Measurements from ENCODE around the gene WIPF3.

Gene WIPF3

DNA sequence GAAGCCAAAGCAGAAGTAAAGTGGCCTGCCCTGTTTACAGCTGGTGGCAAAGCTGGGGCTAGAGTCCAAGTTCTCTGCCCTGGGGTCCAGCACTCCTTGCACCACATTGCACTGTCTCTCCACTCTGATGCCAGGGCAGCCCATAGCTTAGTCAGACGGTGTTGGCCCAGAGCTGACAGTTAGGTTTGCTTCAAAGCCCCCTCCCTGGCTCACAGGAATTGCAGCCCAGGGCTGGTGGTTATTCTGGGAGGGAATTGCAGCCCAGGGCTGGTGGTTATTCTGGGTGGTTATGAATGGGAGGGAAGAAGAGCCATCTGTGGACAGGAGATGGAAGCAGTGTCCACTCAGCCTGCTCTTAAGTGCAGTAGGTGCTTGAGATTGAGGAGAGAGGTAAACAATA lies 94.4 kb downstream of the WIPF3 start:
- no peaks in the 10 kb centered on the region for H3K27me3 ChIP-seq (ENCODE audit: insufficient read depth, insufficient read length)
- no peak overlapping the region for H3K9ac ChIP-seq (ENCODE audit: insufficient read length, low read depth)
- no peaks in the 10 kb centered on the region for H3K36me3 ChIP-seq (ENCODE audit: insufficient read depth, insufficient read length, low read length)
- DNase-seq (ENCODE audit: low read depth, low spot score), result no peak
- peaks cover 12% of the 10 kb centered on the region for H3K9me3 ChIP-seq (ENCODE audit: insufficient read depth, low read length)
- H3K4me3 ChIP-seq (ENCODE audit: insufficient read length, low read depth), result no peak overlapping the region
- no peak for TF ChIP-seq YY1 (IDR thresholded peaks at IDR 0.05; ENCODE audit: insufficient read depth, insufficient read length)
- H3K4me1 ChIP-seq (ENCODE audit: insufficient read depth, insufficient read length), result no peaks in the 10 kb centered on the region

DNA sequence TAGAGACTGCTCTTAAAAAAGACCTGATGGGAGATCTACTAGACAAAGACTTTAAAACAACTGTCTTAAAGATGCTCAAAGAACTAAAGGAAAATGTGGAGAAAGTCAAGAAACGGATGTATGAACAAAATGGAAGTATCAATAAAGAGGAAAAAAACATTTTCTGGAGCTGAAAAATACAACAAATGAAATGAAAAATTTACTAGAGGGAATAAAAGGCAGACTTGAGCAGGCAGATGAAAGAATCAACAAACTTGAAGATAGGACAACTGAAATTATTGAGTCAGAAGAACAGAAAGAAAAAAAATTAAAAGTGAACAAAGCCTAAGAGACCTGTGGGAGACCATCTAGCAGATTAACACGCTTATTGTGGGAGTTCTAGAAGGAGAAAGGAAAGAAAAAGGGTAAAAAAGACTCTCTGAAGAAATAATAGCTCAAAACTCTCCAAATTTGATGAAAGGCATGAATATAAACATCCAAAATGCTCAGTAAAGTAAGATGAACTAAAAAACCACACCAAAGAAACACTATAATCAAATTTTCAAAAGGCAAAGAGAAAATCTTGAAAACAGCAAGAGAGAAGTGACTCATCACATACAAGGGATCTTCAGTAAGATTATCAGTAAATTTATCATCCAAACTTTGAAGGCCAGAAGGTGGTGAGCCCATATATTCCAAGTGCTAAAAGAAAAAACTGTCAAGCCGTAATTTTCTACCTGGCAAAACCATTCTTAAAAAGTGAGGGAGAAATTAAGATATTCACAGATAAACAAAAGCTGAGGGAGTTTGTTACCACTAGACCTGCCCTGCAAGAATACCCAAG lies 100.1 kb downstream of the WIPF3 start:
- H3K27me3 ChIP-seq (ENCODE audit: insufficient read depth, insufficient read length), result no peaks in the 10 kb centered on the region
- no peak overlapping the region for H3K4me3 ChIP-seq (ENCODE audit: insufficient read length, low read depth)
- H3K9me3 ChIP-seq (ENCODE audit: insufficient read depth, low read length), result peaks cover 30% of the 10 kb centered on the region
- no peaks in the 10 kb centered on the region for H3K36me3 ChIP-seq (ENCODE audit: insufficient read depth, insufficient read length, low read length)
- no peak for DNase-seq (ENCODE audit: low read depth, low spot score)
- no peak for TF ChIP-seq ZNF274 (IDR thresholded peaks at IDR 0.05; ENCODE audit: low read depth, low read length)
- no peaks in the 10 kb centered on the region for H3K4me1 ChIP-seq (ENCODE audit: insufficient read depth, insufficient read length)
- no peak overlapping the region for H3K9ac ChIP-seq (ENCODE audit: insufficient read length, low read depth)

DNA sequence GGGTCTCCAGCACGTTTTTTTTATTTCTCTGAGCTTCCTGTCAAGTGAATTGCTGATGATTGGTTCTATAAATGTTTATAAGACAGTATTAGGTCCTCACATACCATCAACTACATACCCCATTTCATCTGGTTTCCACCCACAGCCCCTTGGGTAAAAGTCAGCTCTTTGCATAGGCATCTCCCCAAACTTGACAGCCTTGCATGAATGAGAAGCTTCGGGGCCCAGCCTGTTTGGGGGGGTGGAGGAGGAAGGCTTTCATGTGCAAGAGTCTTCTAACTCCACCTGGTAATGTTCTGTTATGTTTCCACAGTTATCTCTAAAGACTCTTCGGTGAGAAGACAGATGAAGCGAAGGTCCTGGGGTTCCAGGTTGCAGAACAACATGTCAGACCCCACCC lies 107.9 kb downstream of the WIPF3 start:
- Histone ChIP-seq H3K9ac (ENCODE audit: insufficient read length, low read depth) (no peak overlapping the region), H3K4me1 (ENCODE audit: insufficient read depth, insufficient read length) (no peaks in the 10 kb centered on the region), H3K27me3 (ENCODE audit: insufficient read depth, insufficient read length) (no peaks in the 10 kb centered on the region), H3K36me3 (ENCODE audit: insufficient read depth, insufficient read length, low read length) (peaks cover 12% of the 10 kb centered on the region), H3K9me3 (ENCODE audit: insufficient read depth, low read length) (no peaks in the 10 kb centered on the region), H3K4me3 (ENCODE audit: insufficient read length, low read depth) (no peak overlapping the region)
- DNase-seq (ENCODE audit: low read depth, low spot score), result no peak
- TF ChIP-seq ZNF274 (IDR thresholded peaks at IDR 0.05; ENCODE audit: low read depth, low read length), result no peak
- no peak for TF ChIP-seq YY1 (IDR thresholded peaks at IDR 0.05; ENCODE audit: insufficient read depth, insufficient read length)
- TF ChIP-seq SUZ12 (IDR thresholded peaks at IDR 0.05; ENCODE audit: extremely low read depth, insufficient read depth, insufficient read length), result no peak

DNA sequence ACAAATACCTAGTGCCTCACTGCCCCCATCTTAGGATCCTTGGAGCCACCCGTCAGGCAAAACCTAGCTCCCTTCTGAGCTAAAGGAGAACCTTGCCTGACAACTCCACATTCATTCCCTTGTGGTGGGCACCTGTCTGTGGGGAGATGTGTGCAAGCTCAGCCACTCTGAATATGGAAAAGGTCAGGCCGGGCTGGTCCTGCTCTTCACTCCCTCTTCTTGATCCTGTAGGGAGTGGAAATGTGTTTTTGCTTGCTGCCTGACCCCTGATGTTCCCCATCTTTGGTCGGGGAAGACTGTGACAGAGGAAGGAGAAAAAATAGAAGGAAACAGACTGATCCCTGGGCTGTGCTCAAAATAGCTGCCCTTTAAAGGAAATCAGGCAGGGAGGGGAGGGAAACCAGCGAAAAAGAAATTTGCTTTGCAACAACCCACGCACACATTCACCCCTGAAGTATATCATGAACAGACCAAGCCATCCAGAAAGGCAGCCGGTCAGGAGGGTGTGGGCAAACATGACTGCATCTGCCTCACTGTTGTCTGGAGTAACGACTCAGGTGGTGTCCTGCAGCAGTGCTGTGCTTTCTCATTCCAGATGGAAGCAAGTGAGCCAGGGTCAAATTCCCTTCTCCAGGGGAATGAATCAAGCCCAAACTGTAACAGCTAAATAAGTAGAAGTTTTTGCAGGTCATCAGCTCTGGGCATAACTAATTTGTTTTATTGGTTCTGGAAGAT lies 109.3 kb downstream of the WIPF3 start:
- no peaks in the 10 kb centered on the region for H3K9me3 ChIP-seq (ENCODE audit: insufficient read depth, low read length)
- no peak for DNase-seq (ENCODE audit: low read depth, low spot score)

DNA sequence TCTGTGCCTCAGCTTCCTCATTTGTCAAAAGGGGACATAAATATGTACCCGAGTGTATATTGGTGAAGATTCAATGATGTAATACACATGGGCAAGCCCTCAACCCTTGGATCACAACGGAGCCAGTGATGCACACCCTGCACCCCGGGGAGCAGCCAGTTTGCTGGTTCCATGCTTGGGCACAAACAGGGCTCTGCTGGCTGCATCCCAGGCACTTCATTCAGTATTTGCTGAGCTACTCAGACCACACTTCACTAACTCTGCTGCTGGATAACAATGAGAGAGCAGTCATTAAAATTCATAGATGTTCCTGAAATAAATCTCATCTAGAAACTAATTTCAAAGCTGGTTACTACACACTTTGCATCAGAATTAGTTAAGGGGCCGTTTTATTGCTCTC lies 111.3 kb downstream of the WIPF3 start:
- no peaks in the 10 kb centered on the region for H3K9me3 ChIP-seq (ENCODE audit: insufficient read depth, low read length)
- H3K27me3 ChIP-seq (ENCODE audit: insufficient read depth, insufficient read length), result no peaks in the 10 kb centered on the region
- H3K4me1 ChIP-seq (ENCODE audit: insufficient read depth, insufficient read length), result no peaks in the 10 kb centered on the region
- no peak for DNase-seq (ENCODE audit: low read depth, low spot score)
- H3K4me3 ChIP-seq (ENCODE audit: insufficient read length, low read depth), result no peak overlapping the region
- H3K36me3 ChIP-seq (ENCODE audit: insufficient read depth, insufficient read length, low read length), result peaks cover 43% of the 10 kb centered on the region
- no peak overlapping the region for H3K9ac ChIP-seq (ENCODE audit: insufficient read length, low read depth)
- TF ChIP-seq ZNF274 (IDR thresholded peaks at IDR 0.05; ENCODE audit: low read depth, low read length) (no peak), SUZ12 (IDR thresholded peaks at IDR 0.05; ENCODE audit: extremely low read depth, insufficient read depth, insufficient read length) (no peak)

More for the DNA sequence above, 109.3 kb downstream of the WIPF3 start:
- Histone ChIP-seq H3K9ac (ENCODE audit: insufficient read length, low read depth) (no peak overlapping the region), H3K27me3 (ENCODE audit: insufficient read depth, insufficient read length) (no peaks in the 10 kb centered on the region), H3K4me3 (ENCODE audit: insufficient read length, low read depth) (no peak overlapping the region), H3K36me3 (ENCODE audit: insufficient read depth, insufficient read length, low read length) (peaks cover 24% of the 10 kb centered on the region), H3K4me1 (ENCODE audit: insufficient read depth, insufficient read length) (no peaks in the 10 kb centered on the region)
- TF ChIP-seq ZNF274 (IDR thresholded peaks at IDR 0.05; ENCODE audit: low read depth, low read length) (no peak), YY1 (IDR thresholded peaks at IDR 0.05; ENCODE audit: insufficient read depth, insufficient read length) (no peak), SUZ12 (IDR thresholded peaks at IDR 0.05; ENCODE audit: extremely low read depth, insufficient read depth, insufficient read length) (no peak)

DNA sequence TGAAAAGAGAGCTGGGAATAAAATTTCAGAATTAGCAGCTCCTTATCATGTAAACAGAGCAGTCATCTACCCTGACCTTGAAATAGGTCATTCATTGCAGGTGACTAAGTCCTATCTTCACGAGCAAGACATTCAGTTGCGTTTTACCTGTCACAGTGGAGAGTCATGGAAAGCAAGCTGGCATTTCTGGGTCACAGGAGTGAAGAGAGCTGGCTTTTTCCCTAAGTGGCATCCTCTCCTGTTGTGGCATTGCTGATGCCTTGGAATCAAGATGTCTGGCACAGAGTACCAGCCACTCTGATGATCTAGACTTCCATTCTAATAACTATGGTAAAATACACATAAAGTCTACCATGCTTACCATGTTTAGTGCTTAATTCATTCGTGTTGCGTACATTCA lies 112.5 kb downstream of the WIPF3 start:
- DNase-seq (ENCODE audit: low read depth, low spot score), result no peak
- Histone ChIP-seq H3K4me1 (ENCODE audit: insufficient read depth, insufficient read length) (no peaks in the 10 kb centered on the region), H3K9me3 (ENCODE audit: insufficient read depth, low read length) (no peaks in the 10 kb centered on the region), H3K36me3 (ENCODE audit: insufficient read depth, insufficient read length, low read length) (peaks cover 55% of the 10 kb centered on the region), H3K4me3 (ENCODE audit: insufficient read length, low read depth) (no peak overlapping the region), H3K9ac (ENCODE audit: insufficient read length, low read depth) (no peak overlapping the region), H3K27me3 (ENCODE audit: insufficient read depth, insufficient read length) (no peaks in the 10 kb centered on the region)
- TF ChIP-seq YY1 (IDR thresholded peaks at IDR 0.05; ENCODE audit: insufficient read depth, insufficient read length), result no peak

DNA sequence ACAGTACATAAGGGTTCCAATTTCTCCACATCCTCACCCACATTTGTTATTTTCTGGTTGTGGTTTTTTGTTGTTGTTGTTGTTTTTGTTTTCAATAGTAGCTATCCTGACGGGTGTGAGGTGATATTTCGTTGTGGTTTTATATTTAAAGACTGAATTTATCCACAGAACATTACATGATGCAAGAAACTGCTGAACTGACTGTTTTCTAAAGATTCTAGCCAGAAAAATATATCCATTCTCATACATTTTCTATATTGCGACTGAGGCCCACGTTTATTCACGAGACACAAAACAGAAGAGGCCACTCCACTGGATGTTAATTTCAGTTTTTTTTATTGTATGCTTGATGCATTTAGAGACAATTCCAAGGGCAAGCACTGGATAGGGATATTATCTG lies 113.5 kb downstream of the WIPF3 start:
- no peak for DNase-seq (ENCODE audit: low read depth, low spot score)
- Histone ChIP-seq H3K9ac (ENCODE audit: insufficient read length, low read depth) (no peak overlapping the region), H3K36me3 (ENCODE audit: insufficient read depth, insufficient read length, low read length) (peaks cover 64% of the 10 kb centered on the region), H3K9me3 (ENCODE audit: insufficient read depth, low read length) (no peaks in the 10 kb centered on the region), H3K4me3 (ENCODE audit: insufficient read length, low read depth) (no peak overlapping the region), H3K27me3 (ENCODE audit: insufficient read depth, insufficient read length) (no peaks in the 10 kb centered on the region), H3K4me1 (ENCODE audit: insufficient read depth, insufficient read length) (peaks cover 4% of the 10 kb centered on the region)
- TF ChIP-seq YY1 (IDR thresholded peaks at IDR 0.05; ENCODE audit: insufficient read depth, insufficient read length) (no peak), ZNF274 (IDR thresholded peaks at IDR 0.05; ENCODE audit: low read depth, low read length) (no peak), SUZ12 (IDR thresholded peaks at IDR 0.05; ENCODE audit: extremely low read depth, insufficient read depth, insufficient read length) (no peak)
